PC-3 (cell line): ENCODE data around the gene MS4A8.

Experiments used
- EZH2 ChIP-seq: fragments of 300-600 bp; sonication (generic); IDR thresholded peaks from one replicate; pipeline ENCODE4 v1.6.1; 2017; ENCODE audit warnings: antibody characterized with exemption, mild to moderate bottlenecking, low read length; ENCODE audit not compliant: unreplicated experiment
- TF ChIP-seq, protein P1 (sequence below): fragments of 300-600 bp; sonication (generic); conservative IDR thresholded peaks from 2 replicates; pipeline ENCODE4 v1.5.1; 2017; ENCODE audit warnings: antibody characterized with exemption, low read depth, mild to moderate bottlenecking, low read length

DNA sequence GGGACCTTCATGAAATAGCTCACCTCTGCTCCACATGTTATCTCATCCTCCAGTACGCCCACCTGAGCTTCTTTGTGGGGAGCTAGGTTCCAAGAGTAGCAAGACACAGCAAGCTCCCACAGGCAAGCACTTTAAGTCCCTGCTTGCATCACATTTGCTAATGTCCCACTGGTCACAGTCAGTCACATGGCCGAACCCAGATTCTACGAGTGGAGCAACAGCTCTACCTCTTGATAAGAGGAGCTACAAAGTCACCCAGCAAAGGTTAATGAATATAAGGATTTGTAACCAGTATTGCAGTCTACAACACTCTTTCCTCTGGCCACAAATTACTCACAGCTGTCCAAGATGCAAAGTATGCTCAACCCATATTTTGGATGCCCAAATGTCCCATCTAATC is 42.0 kb downstream of the MS4A8 start:
- TF ChIP-seq EZH2: no peak
- TF ChIP-seq, protein P1, sequence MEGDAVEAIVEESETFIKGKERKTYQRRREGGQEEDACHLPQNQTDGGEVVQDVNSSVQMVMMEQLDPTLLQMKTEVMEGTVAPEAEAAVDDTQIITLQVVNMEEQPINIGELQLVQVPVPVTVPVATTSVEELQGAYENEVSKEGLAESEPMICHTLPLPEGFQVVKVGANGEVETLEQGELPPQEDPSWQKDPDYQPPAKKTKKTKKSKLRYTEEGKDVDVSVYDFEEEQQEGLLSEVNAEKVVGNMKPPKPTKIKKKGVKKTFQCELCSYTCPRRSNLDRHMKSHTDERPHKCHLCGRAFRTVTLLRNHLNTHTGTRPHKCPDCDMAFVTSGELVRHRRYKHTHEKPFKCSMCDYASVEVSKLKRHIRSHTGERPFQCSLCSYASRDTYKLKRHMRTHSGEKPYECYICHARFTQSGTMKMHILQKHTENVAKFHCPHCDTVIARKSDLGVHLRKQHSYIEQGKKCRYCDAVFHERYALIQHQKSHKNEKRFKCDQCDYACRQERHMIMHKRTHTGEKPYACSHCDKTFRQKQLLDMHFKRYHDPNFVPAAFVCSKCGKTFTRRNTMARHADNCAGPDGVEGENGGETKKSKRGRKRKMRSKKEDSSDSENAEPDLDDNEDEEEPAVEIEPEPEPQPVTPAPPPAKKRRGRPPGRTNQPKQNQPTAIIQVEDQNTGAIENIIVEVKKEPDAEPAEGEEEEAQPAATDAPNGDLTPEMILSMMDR: no peak
